Kidney epithelial cell (primary cell): ENCODE results near the gene ITFG1. TPM values are rescaled to one million over a fixed set of nuclear protein-coding genes. Genes with fewer than 3 reads are reported as not detected.

ENCODE experiments used
- DNase-seq: peaks from one replicate; pipeline ENCODE4 v3.0.0-alpha.2; 2010; ENCODE audit warnings: low read depth
- H3K27me3 ChIP-seq: 2 replicates; pipeline ENCODE4 v1.6.0; 2011; ENCODE audit warnings: low read length; ENCODE audit not compliant: control insufficient read depth, insufficient read depth
- H3K36me3 ChIP-seq: 2 replicates; pipeline ENCODE4 v1.5.1; 2011; ENCODE audit warnings: low read length; ENCODE audit not compliant: control insufficient read depth, insufficient read depth
- H3K4me3 ChIP-seq: 2 replicates; pipeline ENCODE4 v1.5.1; 2011; ENCODE audit warnings: low read depth, mild to moderate bottlenecking, control low read depth, low read length
- total RNA-seq: library from RNA; depleted of rRNA; stranded (reverse); fragments of >200 nt; gene quantifications from 2 replicates; pipeline ENCODE4 v1.2.3, GENCODE V29; 2015
- TF ChIP-seq, protein P1 (sequence below): IDR thresholded peaks from 2 replicates; pipeline ENCODE4 v1.5.1; 2011; ENCODE audit warnings: mild to moderate bottlenecking, moderate library complexity, low read length, control low read depth, inconsistent platforms; ENCODE audit not compliant: insufficient read depth, poor library complexity, severe bottlenecking

Gene ITFG1
- total RNA-seq, 1 donor from 2014 or later: 52.6 TPM

- H3K4me3 ChIP-seq: no peak overlapping the region
- TF ChIP-seq, protein P1, sequence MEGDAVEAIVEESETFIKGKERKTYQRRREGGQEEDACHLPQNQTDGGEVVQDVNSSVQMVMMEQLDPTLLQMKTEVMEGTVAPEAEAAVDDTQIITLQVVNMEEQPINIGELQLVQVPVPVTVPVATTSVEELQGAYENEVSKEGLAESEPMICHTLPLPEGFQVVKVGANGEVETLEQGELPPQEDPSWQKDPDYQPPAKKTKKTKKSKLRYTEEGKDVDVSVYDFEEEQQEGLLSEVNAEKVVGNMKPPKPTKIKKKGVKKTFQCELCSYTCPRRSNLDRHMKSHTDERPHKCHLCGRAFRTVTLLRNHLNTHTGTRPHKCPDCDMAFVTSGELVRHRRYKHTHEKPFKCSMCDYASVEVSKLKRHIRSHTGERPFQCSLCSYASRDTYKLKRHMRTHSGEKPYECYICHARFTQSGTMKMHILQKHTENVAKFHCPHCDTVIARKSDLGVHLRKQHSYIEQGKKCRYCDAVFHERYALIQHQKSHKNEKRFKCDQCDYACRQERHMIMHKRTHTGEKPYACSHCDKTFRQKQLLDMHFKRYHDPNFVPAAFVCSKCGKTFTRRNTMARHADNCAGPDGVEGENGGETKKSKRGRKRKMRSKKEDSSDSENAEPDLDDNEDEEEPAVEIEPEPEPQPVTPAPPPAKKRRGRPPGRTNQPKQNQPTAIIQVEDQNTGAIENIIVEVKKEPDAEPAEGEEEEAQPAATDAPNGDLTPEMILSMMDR: no peak
- H3K36me3 ChIP-seq: no peaks in the 10 kb centered on the region
- no peak for DNase-seq
- no peaks in the 10 kb centered on the region for H3K27me3 ChIP-seq
Measured at GRCh38 chr16:47490471-47490870, 29.6 kb upstream of the ITFG1 start.

GRCh38 chr16:47488051-47488450 lies 27.2 kb upstream of the ITFG1 start:
- TF ChIP-seq, protein P1: no peak
- DNase-seq: no peak
- no peak overlapping the region for H3K4me3 ChIP-seq
- no peaks in the 10 kb centered on the region for H3K27me3 ChIP-seq
- H3K36me3 ChIP-seq: no peaks in the 10 kb centered on the region

DNA sequence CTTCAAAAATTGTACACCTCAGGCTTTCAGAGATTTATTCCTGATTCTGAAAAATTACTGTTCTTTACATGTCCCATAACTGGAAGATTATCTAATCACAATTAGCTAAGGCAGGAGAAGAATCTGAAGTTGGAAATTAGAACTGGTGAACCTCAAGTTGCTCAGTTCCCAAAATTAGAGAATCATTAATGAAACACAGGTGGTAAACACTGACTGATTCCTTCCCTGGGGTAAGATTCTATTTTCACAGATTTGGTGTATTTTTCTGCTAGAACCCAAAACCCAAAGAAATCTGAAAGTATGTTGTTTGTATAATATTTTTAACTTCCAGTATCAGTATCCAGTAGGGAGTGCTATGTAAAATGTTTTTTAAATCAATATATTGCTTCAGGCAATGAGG lies 26.0 kb upstream of the ITFG1 start:
- no peak for DNase-seq
- Histone ChIP-seq H3K36me3 (peaks cover 2% of the 10 kb centered on the region), H3K27me3 (no peaks in the 10 kb centered on the region)

DNA sequence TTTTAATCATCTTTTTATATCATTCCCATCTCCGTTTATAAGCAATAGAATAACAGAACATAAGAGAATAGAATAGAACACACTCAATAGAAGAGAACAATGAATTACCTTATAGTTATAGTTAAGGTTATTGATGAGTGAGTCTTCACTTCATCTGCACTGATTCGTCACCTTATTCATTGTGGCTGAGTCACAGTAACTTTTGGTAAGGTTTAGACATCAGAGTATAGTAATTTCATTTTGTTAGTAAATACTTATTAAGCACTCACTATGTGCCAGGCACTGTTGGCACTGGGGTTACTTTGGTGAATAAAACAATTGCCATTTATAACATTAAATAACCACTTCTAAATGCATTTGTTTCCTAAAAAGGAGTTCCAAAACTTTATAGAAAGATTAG lies 22.8 kb upstream of the ITFG1 start:
- TF ChIP-seq, protein P1: no peak
- Histone ChIP-seq H3K27me3 (no peaks in the 10 kb centered on the region), H3K36me3 (peaks cover 2% of the 10 kb centered on the region), H3K4me3 (no peak overlapping the region)
- no peak for DNase-seq

More for the DNA sequence above, 26.0 kb upstream of the ITFG1 start:
- no peak overlapping the region for H3K4me3 ChIP-seq
- TF ChIP-seq, protein P1: no peak

- TF ChIP-seq, protein P1: no peak
- Histone ChIP-seq H3K36me3 (peaks cover 2% of the 10 kb centered on the region), H3K4me3 (no peak overlapping the region), H3K27me3 (no peaks in the 10 kb centered on the region)
- DNase-seq: no peak
Measured at GRCh38 chr16:47481698-47482374, 21.0 kb upstream of the ITFG1 start.

- TF ChIP-seq, protein P1: no peak
- no peak for DNase-seq
- Histone ChIP-seq H3K27me3 (no peaks in the 10 kb centered on the region), H3K36me3 (peaks cover 2% of the 10 kb centered on the region), H3K4me3 (no peak overlapping the region)
Measured at GRCh38 chr16:47480410-47480809, 19.5 kb upstream of the ITFG1 start.
